H1 (cell line): ENCODE results near the gene TCAP. TPM values are rescaled to one million over a fixed set of nuclear protein-coding genes. Genes with fewer than 3 reads are reported as not detected.

Experiments used
- ASH2L ChIP-seq: fragments of 200-600, 300-600 bp; sonication (generic); IDR thresholded peaks from one replicate; pipeline ENCODE4 v1.7.1; 2017; ENCODE audit warnings: low read length
- BCL11A ChIP-seq, 2 experiments: IDR thresholded peaks; one replicate each; pipeline ENCODE4 v1.6.1; 2011; ENCODE audit warnings: low read depth in 2 of 2, low read length in 2 of 2, mild to moderate bottlenecking in 2 of 2
- CHD1 ChIP-seq: IDR thresholded peaks from 2 replicates; pipeline ENCODE4 v1.6.1; 2012; ENCODE audit warnings: low read depth, low read length, improper control_type of control experiment
- CREB1 ChIP-seq: IDR thresholded peaks from 2 replicates; pipeline ENCODE4 v1.6.1; 2012; ENCODE audit warnings: inconsistent platforms
- EGR1 ChIP-seq: IDR thresholded peaks from 2 replicates; pipeline ENCODE4 v1.6.1; 2011; ENCODE audit warnings: low read depth, low read length, borderline replicate concordance
- HDAC6 ChIP-seq: IDR thresholded peaks from one replicate; pipeline ENCODE4 v1.7.1; 2012; ENCODE audit warnings: low read depth, mild to moderate bottlenecking, inconsistent platforms, low read length, moderate library complexity
- JUND ChIP-seq: IDR thresholded peaks from 2 replicates; pipeline ENCODE4 v1.6.1; 2011; ENCODE audit warnings: mild to moderate bottlenecking, improper control_type of control experiment, low read length
- MAFK ChIP-seq: IDR thresholded peaks from 2 replicates; pipeline ENCODE4 v1.6.1; 2012; ENCODE audit warnings: low read depth, mild to moderate bottlenecking, improper control_type of control experiment, low read length
- MAX ChIP-seq: IDR thresholded peaks from 2 replicates; pipeline ENCODE4 v1.6.1; 2012; ENCODE audit warnings: inconsistent platforms
- NANOG ChIP-seq: IDR thresholded peaks from 2 replicates; pipeline ENCODE4 v1.6.1; 2011; ENCODE audit warnings: low read length, low read depth, mild to moderate bottlenecking, inconsistent platforms; ENCODE audit not compliant: insufficient read depth, poor library complexity, severe bottlenecking
- POLR2A ChIP-seq, 2 experiments: IDR thresholded peaks; 1 replicate in 1 of 2; 2 replicates in 1 of 2; pipeline ENCODE4 v1.6.1; 2011; ENCODE audit warnings: low read depth in 2 of 2, low read length in 2 of 2, mild to moderate bottlenecking in 2 of 2; ENCODE audit errors: control extremely low read depth in 1 of 2
- POLR2AphosphoS5 ChIP-seq: IDR thresholded peaks from 2 replicates; pipeline ENCODE4 v1.6.1; 2011; ENCODE audit warnings: low read depth, low read length
- POU5F1 ChIP-seq: IDR thresholded peaks from 2 replicates; pipeline ENCODE4 v1.6.1; 2011; ENCODE audit warnings: low read depth, mild to moderate bottlenecking, low read length, moderate library complexity
- RAD21 ChIP-seq, 2 experiments: IDR thresholded peaks in 1 of 2; conservative IDR thresholded peaks in 1 of 2; 2 replicates each; pipeline ENCODE4 v1.6.1; 2011; ENCODE audit warnings: low read depth in 2 of 2, low read length in 2 of 2, improper control_type of control experiment in 1 of 2, inconsistent platforms in 1 of 2, mild to moderate bottlenecking in 1 of 2, moderate library complexity in 1 of 2
- RBBP5 ChIP-seq: IDR thresholded peaks from 2 replicates; pipeline ENCODE4 v1.7.1; 2012; ENCODE audit warnings: low read depth, mild to moderate bottlenecking, inconsistent platforms, low read length, moderate library complexity, borderline replicate concordance
- RFX5 ChIP-seq: IDR thresholded peaks from 2 replicates; pipeline ENCODE4 v1.6.1; 2011; ENCODE audit warnings: low read depth, low read length, improper control_type of control experiment, borderline replicate concordance
- RXRA ChIP-seq: IDR thresholded peaks from 2 replicates; pipeline ENCODE4 v1.6.1; 2011; ENCODE audit warnings: low read depth, mild to moderate bottlenecking, low read length, moderate library complexity; ENCODE audit not compliant: insufficient read depth
- SIN3A ChIP-seq, 2 experiments: IDR thresholded peaks in 1 of 2; conservative IDR thresholded peaks in 1 of 2; 2 replicates each; pipeline ENCODE4 v1.6.1; 2011 to 2012; ENCODE audit warnings: low read length in 2 of 2, improper control_type of control experiment in 1 of 2, low read depth in 1 of 2, mild to moderate bottlenecking in 1 of 2
- SIX5 ChIP-seq: IDR thresholded peaks from 2 replicates; pipeline ENCODE4 v1.6.1; 2011; ENCODE audit warnings: mild to moderate bottlenecking, low read depth, low read length
- SP1 ChIP-seq: IDR thresholded peaks from 2 replicates; pipeline ENCODE4 v1.6.1; 2011; ENCODE audit warnings: low read depth, low read length
- SP4 ChIP-seq: IDR thresholded peaks from 2 replicates; pipeline ENCODE4 v1.6.1; 2012; ENCODE audit warnings: low read length, inconsistent platforms
- SRF ChIP-seq: IDR thresholded peaks from 2 replicates; pipeline ENCODE4 v1.6.1; 2011; ENCODE audit warnings: mild to moderate bottlenecking, low read depth, low read length, moderate library complexity
- TAF1 ChIP-seq: IDR thresholded peaks from 2 replicates; pipeline ENCODE4 v1.6.1; 2011; ENCODE audit warnings: mild to moderate bottlenecking, low read depth, low read length
- TAF7 ChIP-seq: optimal IDR thresholded peaks from 2 replicates; pipeline ENCODE3; 2011; ENCODE audit warnings: low read depth, mild to moderate bottlenecking, inconsistent platforms, low read length, moderate library complexity, borderline replicate concordance
- TEAD4 ChIP-seq: IDR thresholded peaks from 2 replicates; pipeline ENCODE4 v1.6.1; 2012; ENCODE audit warnings: low read depth, low read length, inconsistent platforms, mixed read lengths
- USF2 ChIP-seq: IDR thresholded peaks from 2 replicates; pipeline ENCODE4 v1.6.1; 2011; ENCODE audit warnings: low read length, improper control_type of control experiment
- YY1 ChIP-seq: IDR thresholded peaks from 2 replicates; pipeline ENCODE4 v1.6.1; 2011; ENCODE audit warnings: low read depth, mild to moderate bottlenecking, low read length
- polyA plus RNA-seq, 7 experiments: library from polyadenylated mRNA; depleted of rRNA in 3 of 7; stranded (reverse) in 5 of 7; unstranded in 2 of 7; fragments of >200 nt in 5 of 7; fragments of 200-250 nt in 2 of 7; gene quantifications; 1 replicate in 5 of 7; 2 replicates in 1 of 7; 4 replicates in 1 of 7; pipeline versions ENCODE4 v1.2.1 to v1.2.3, GENCODE V29; 2011 to 2013; ENCODE audit warnings: missing spikeins in 2 of 7, mixed read lengths in 2 of 7
- total RNA-seq: library from RNA; stranded (reverse); fragmentation: NEBNext Ultra II Directional; extraction: Animal tissue kit (Norgen Biotek cat#: 25700); gene quantifications from 2 replicates; pipeline ENCODE4 v1.2.1, GENCODE V29; 2021

The TCAP gene
- total and polyA plus RNA-seq, 2 of the 8 experiments (the other 6 are each of a cell fraction or from before 2014, with no cell fraction given): 0.82 to 1.4 TPM

GRCh38 chr17:39699818-39700147 lies 34.6 kb downstream of the TCAP start, which contains the start of gene ERBB2 (continued):
- TF ChIP-seq TAF1 (peak; percentile 75), MAX (no peak; the same call in 1 of the 2 replicates), ASH2L (peak; percentile 62), SP4 (no peak), RBBP5 (0 out of 2 replicates have a peak, but pooled peaks have one; percentile 22), RAD21 (IDR thresholded peaks at IDR 0.05 in 1 of 2, conservative IDR thresholded peaks at IDR 0.05 in 1 of 2; ENCODE audit: low read depth in 2 of 2, low read length in 2 of 2) (no peak), BCL11A (IDR thresholded peaks at IDR 0.05; ENCODE audit: low read depth in 2 of 2, low read length in 2 of 2) (no peak), POLR2AphosphoS5 (peak; percentile 65), USF2 (no peak), SIN3A (conservative IDR thresholded peaks at IDR 0.05 in 1 of 2, IDR thresholded peaks at IDR 0.05 in 1 of 2; ENCODE audit: low read depth in 1 of 2, low read length in 2 of 2) (peak in 1 of 2 experiments; percentile 53; a peak in 1 of 4 replicates), SP1 (no peak), RFX5 (no peak), SRF (no peak), TAF7 (peak; percentile 55), HDAC6 (no peak), TEAD4 (peak; percentile 95), RXRA (no peak), CREB1 (no peak), JUND (no peak), POLR2A (IDR thresholded peaks at IDR 0.05; ENCODE audit: control extremely low read depth in 1 of 2, low read depth in 2 of 2, low read length in 2 of 2) (peak in 1 of 2 experiments; percentile 59; a peak in 1 of 3 replicates), POU5F1 (no peak), NANOG (no peak), CHD1 (no peak), SIX5 (no peak), MAFK (no peak), EGR1 (0 out of 2 replicates have a peak, but pooled peaks have one; percentile 30), YY1 (no peak)
